ENCODE measurements around the gene FOXF2.

Gene FOXF2

GRCh38 chr6:1439349-1439748 lies 50.0 kb downstream of the FOXF2 start:
- DNase-seq (ENCODE audit: low read depth in 1 of 2, low spot score in 1 of 2), result no peak

- no peak for DNase-seq (ENCODE audit: low read depth in 1 of 2, low spot score in 1 of 2)
Measured at GRCh38 chr6:1442929-1443328, 53.6 kb downstream of the FOXF2 start.
